ENCODE data around the gene LRMDA.

Gene LRMDA

GRCh38 chr10:75623310-75624093, 192.1 kb downstream of the LRMDA start:
- Histone ChIP-seq H2AFZ (ENCODE audit: low read depth, low read length) (no peak overlapping the region), H3K27me3 (ENCODE audit: insufficient read depth, low read length, poor library complexity) (peaks cover 12% of the 10 kb centered on the region), H3K4me2 (ENCODE audit: insufficient read depth, low read length) (no peak overlapping the region), H3K9me3 (ENCODE audit: insufficient read depth, low read length, severe bottlenecking) (no peaks in the 10 kb centered on the region), H3K4me3 (ENCODE audit: low read depth in 1 of 2, low read length in 2 of 2) (no peak overlapping the region), H4K20me1 (ENCODE audit: insufficient read depth, low read length) (no peaks in the 10 kb centered on the region), H3K36me3 (ENCODE audit: insufficient read depth, low read length) (no peaks in the 10 kb centered on the region), H3K9ac (ENCODE audit: low read depth, low read length) (no peak overlapping the region), H3K27ac (ENCODE audit: low read length) (no peak overlapping the region), H3K79me2 (ENCODE audit: insufficient read depth, low read length) (no peaks in the 10 kb centered on the region), H3K4me1 (ENCODE audit: insufficient read depth, low read length) (no peaks in the 10 kb centered on the region)
- ATAC-seq (ENCODE audit: insufficient read depth, low read depth) (no peak), DNase-seq (no peak)
- TF ChIP-seq EZH2 (IDR thresholded peaks at IDR 0.05; ENCODE audit: borderline replicate concordance, low read depth, low read length, severe bottlenecking): no peak
- TF ChIP-seq, protein P1, sequence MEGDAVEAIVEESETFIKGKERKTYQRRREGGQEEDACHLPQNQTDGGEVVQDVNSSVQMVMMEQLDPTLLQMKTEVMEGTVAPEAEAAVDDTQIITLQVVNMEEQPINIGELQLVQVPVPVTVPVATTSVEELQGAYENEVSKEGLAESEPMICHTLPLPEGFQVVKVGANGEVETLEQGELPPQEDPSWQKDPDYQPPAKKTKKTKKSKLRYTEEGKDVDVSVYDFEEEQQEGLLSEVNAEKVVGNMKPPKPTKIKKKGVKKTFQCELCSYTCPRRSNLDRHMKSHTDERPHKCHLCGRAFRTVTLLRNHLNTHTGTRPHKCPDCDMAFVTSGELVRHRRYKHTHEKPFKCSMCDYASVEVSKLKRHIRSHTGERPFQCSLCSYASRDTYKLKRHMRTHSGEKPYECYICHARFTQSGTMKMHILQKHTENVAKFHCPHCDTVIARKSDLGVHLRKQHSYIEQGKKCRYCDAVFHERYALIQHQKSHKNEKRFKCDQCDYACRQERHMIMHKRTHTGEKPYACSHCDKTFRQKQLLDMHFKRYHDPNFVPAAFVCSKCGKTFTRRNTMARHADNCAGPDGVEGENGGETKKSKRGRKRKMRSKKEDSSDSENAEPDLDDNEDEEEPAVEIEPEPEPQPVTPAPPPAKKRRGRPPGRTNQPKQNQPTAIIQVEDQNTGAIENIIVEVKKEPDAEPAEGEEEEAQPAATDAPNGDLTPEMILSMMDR (IDR thresholded peaks at IDR 0.05; ENCODE audit: borderline replicate concordance, extremely low read depth, low read length, poor library complexity, severe bottlenecking): no peak

GRCh38 chr10:75624638-75625037, 193.2 kb downstream of the LRMDA start:
- Histone ChIP-seq H3K9me3 (ENCODE audit: insufficient read depth, low read length, severe bottlenecking) (no peaks in the 10 kb centered on the region), H3K27me3 (ENCODE audit: insufficient read depth, low read length, poor library complexity) (peaks cover 11% of the 10 kb centered on the region), H3K4me1 (ENCODE audit: insufficient read depth, low read length) (no peaks in the 10 kb centered on the region), H3K4me3 (ENCODE audit: low read depth in 1 of 2, low read length in 2 of 2) (no peak overlapping the region), H4K20me1 (ENCODE audit: insufficient read depth, low read length) (no peaks in the 10 kb centered on the region), H3K27ac (ENCODE audit: low read length) (no peak overlapping the region), H3K79me2 (ENCODE audit: insufficient read depth, low read length) (no peaks in the 10 kb centered on the region), H3K4me2 (ENCODE audit: insufficient read depth, low read length) (no peak overlapping the region), H3K36me3 (ENCODE audit: insufficient read depth, low read length) (no peaks in the 10 kb centered on the region), H3K9ac (ENCODE audit: low read depth, low read length) (no peak overlapping the region), H2AFZ (ENCODE audit: low read depth, low read length) (no peak overlapping the region)
- ATAC-seq (ENCODE audit: insufficient read depth, low read depth): no peak
- DNase-seq: no peak
- TF ChIP-seq, protein P1 (IDR thresholded peaks at IDR 0.05; ENCODE audit: borderline replicate concordance, extremely low read depth, low read length, poor library complexity, severe bottlenecking): no peak
- TF ChIP-seq EZH2 (IDR thresholded peaks at IDR 0.05; ENCODE audit: borderline replicate concordance, low read depth, low read length, severe bottlenecking): no peak

DNA sequence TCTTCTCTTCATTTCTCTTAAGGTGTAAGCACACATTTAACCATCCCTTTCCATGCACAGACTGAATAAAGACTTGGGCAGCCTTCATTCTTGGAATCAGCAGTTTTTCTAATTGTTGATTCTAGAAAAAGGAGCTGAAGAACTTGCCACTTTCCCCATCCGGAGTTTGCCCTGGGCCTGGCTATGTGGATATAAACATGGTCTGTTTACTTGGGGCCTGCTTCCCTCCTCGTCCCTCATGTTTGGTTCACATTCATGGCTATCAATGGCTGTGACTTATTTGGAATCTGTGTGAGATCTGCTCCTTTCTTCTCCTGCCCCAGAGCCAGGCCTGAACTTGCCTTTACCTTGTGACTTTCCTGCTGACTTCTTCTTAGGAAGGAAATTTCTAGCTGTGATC, 199.3 kb downstream of the LRMDA start:
- no peaks in the 10 kb centered on the region for H3K79me2 ChIP-seq (ENCODE audit: insufficient read depth, low read length)
- no peak overlapping the region for H3K9ac ChIP-seq (ENCODE audit: low read depth, low read length)
- no peaks in the 10 kb centered on the region for H3K36me3 ChIP-seq (ENCODE audit: insufficient read depth, low read length)
- TF ChIP-seq, protein P1 (IDR thresholded peaks at IDR 0.05; ENCODE audit: borderline replicate concordance, extremely low read depth, low read length, poor library complexity, severe bottlenecking): no peak
- TF ChIP-seq EZH2 (IDR thresholded peaks at IDR 0.05; ENCODE audit: borderline replicate concordance, low read depth, low read length, severe bottlenecking): no peak
- H2AFZ ChIP-seq (ENCODE audit: low read depth, low read length): no peak overlapping the region
- DNase-seq (no peak), ATAC-seq (ENCODE audit: insufficient read depth, low read depth) (no peak)
- no peak overlapping the region for H3K27ac ChIP-seq (ENCODE audit: low read length)
- no peaks in the 10 kb centered on the region for H4K20me1 ChIP-seq (ENCODE audit: insufficient read depth, low read length)
- no peaks in the 10 kb centered on the region for H3K9me3 ChIP-seq (ENCODE audit: insufficient read depth, low read length, severe bottlenecking)
- H3K27me3 ChIP-seq (ENCODE audit: insufficient read depth, low read length, poor library complexity): peaks cover 4% of the 10 kb centered on the region
- no peaks in the 10 kb centered on the region for H3K4me1 ChIP-seq (ENCODE audit: insufficient read depth, low read length)
- H3K4me2 ChIP-seq (ENCODE audit: insufficient read depth, low read length): no peak overlapping the region
- H3K4me3 ChIP-seq (ENCODE audit: low read depth in 1 of 2, low read length in 2 of 2): no peak overlapping the region

All from DND-41 (cell line).